22Rv1 (cell line): Measurements from ENCODE around the gene SLCO1A2.

Source experiments
- H3K27ac ChIP-seq: fragments of 450-650 bp; 2 replicates; pipeline ENCODE4 v1.5.1; 2017
- CTCF ChIP-seq: fragments of 450-650 bp; IDR thresholded peaks from 2 replicates; pipeline ENCODE4 v1.5.1; 2017; ENCODE audit warnings: mild to moderate bottlenecking
- ZFX ChIP-seq: fragments of 450-650 bp; IDR thresholded peaks from 2 replicates; pipeline ENCODE4 v1.6.1; 2017; ENCODE audit warnings: antibody characterized with exemption, borderline replicate concordance

The SLCO1A2 gene

GRCh38 chr12:21248679-21249078, 86.0 kb downstream of the SLCO1A2 start:
- TF ChIP-seq ZFX (no peak), CTCF (peak; percentile 55)
- no peak overlapping the region for H3K27ac ChIP-seq

GRCh38 chr12:21239866-21240265, 94.9 kb downstream of the SLCO1A2 start:
- H3K27ac ChIP-seq = no peak overlapping the region
- TF ChIP-seq ZFX = no peak
- no peak for TF ChIP-seq CTCF

- no peak overlapping the region for H3K27ac ChIP-seq
- TF ChIP-seq CTCF (no peak), ZFX (no peak)
Observed at GRCh38 chr12:21234395-21234794, 100.3 kb downstream of the SLCO1A2 start.

GRCh38 chr12:21223930-21224329, 110.8 kb downstream of the SLCO1A2 start:
- no peak overlapping the region for H3K27ac ChIP-seq
- no peak for TF ChIP-seq ZFX
- TF ChIP-seq CTCF = no peak

GRCh38 chr12:21221778-21222177, 112.9 kb downstream of the SLCO1A2 start:
- no peak overlapping the region for H3K27ac ChIP-seq
- TF ChIP-seq ZFX = no peak

- TF ChIP-seq ZFX (no peak), CTCF (no peak)
- H3K27ac ChIP-seq = no peak overlapping the region
Observed at GRCh38 chr12:21221072-21221471, 113.6 kb downstream of the SLCO1A2 start.

GRCh38 chr12:21220266-21220665, 114.5 kb downstream of the SLCO1A2 start:
- TF ChIP-seq ZFX (no peak), CTCF (no peak)
- H3K27ac ChIP-seq = no peak overlapping the region

- TF ChIP-seq CTCF (no peak), ZFX (no peak)
- H3K27ac ChIP-seq = no peak overlapping the region
Observed at GRCh38 chr12:21219206-21219605, 115.5 kb downstream of the SLCO1A2 start.
